GF-D8 (cell line): ENCODE results near the gene CD247.

Experiments used
- DNase-seq: peaks from one replicate; lab custom pipeline; 2025; lab: John Stamatoyannopoulos, UW

The CD247 gene

GRCh38 chr1:167460836-167461235, 57.5 kb downstream of the CD247 start:
- DNase-seq = no peak

DNA sequence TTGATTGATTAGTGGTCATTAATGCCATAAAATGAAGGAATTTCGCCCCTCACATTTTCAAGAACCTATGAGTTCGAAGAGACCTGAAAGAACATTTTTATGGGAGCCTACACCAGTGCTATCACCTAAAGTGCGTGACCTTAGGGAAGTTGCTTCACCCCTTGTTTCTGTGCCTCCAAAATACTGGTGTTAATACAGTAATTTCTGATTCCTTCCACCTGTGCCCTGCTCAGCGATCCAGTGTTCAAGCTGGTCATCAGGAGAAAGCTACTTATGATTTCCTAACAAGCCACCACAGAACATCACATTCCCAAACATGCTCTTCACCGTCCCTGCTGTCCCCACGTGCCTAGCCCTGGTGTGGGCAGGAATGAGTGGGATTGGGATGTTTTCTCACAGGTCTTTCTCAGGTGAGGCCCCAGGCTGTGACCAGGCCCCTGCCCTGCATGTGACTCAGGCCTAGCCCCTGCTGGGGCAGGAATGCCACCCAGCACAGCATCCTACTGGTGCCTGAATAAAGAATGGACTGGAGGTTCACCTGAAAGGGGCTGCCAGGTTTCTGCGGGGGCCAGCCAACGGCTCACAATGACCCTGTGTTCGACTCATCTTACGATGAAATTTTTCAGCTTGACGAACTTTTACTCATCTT, 60.3 kb downstream of the CD247 start:
- DNase-seq = no peak

GRCh38 chr1:167456926-167457325, 61.4 kb downstream of the CD247 start:
- DNase-seq = no peak

- no peak for DNase-seq
These were observed 61.8 kb downstream of the CD247 start for GRCh38 chr1:167456524-167456923.

DNA sequence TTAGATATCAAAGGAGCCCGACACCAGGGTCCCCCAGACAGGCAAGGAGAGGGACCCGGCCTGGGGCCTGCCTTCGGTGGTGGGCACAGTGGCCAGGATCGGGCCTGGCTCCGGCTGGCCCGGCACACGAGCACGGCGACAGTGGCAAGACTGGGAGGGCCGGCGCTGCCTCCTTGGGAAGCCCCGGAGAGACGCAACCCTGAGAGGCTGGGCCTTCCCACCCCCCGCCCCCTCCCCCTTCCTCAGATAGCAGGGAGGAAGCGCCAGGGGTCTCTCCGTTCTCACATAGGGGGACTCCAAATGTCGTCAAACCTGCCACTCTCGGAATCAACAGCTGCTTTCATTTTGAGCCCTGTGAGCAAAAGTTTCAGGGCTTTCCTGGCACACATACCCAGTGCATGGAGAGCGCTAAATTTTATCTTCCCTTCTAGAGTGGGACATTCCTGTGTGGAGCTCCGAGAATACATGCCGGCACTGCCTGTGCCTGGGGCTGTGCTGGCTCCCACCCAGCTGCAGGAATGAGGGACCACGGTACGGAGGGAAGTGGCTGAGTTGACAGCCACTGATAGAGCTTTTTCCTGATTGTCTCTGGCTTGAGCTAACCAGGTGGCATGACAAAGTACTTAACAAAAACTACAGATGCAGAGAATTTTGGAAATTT, 62.4 kb downstream of the CD247 start:
- no peak for DNase-seq

GRCh38 chr1:167454894-167455785, 63.2 kb downstream of the CD247 start:
- no peak for DNase-seq

- no peak for DNase-seq
These were observed 63.9 kb downstream of the CD247 start for GRCh38 chr1:167454304-167454893.

- no peak for DNase-seq
These were observed 65.2 kb downstream of the CD247 start for GRCh38 chr1:167453123-167453522.

DNA sequence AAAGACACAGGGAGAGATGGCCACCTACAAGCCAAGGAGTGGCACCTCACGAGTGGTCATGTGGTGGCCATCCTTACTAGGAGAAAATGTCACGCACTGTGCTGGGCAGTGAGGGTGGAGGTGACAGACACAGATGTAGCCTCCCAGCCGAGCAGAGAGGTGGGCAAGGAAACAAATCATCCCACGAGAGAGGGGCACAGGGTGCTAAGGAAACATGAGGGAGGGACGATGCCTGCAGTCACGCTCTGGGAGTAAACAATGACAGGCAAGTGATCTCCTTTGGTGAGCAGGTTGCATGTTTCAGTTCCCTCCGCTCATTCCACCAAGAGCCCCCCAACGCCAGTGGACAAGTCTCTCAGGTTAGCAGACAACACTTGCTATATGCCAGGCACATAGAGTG, 65.8 kb downstream of the CD247 start:
- no peak for DNase-seq

DNA sequence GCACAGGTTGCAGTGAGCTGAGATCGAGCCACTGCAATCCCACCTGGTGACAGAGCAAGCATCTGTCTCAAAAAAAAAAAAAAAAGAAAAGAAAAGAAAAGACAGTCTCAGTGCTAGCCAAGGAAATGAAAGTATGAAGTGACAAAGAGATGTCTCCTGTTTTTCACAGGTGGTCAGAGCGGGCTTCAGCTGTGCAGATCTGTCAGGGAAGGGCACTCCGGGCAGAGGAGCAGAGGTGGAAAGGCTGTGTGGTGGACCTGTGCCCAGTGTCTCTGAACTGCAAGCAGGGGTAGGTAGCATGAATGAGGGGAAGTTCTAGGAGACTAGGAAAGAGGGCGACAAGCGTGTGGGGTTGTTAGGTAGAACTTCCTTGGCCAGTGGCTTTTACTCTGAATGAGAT, 67.5 kb downstream of the CD247 start:
- no peak for DNase-seq

- peak; percentile 46 for DNase-seq
These were observed 70.7 kb downstream of the CD247 start for GRCh38 chr1:167447521-167448136.

DNA sequence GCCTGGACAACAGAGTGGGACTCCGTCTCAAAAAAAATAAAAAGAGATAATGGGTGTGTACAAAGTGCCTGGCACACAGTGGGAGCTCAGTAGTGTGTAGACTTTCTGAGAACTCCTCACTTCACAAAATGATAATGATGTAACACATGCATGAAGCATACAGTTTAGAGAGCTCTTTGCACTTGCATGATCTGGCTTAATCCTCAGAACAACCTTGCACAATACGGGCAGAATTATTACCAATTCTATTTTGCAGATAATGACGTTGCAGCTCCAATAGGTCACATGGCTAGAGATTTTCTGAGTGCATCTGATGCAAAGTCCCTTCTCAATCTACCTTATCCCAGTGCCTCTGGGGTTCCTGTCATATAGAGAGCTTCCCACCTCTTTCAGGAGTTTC, 71.4 kb downstream of the CD247 start:
- DNase-seq = no peak

GRCh38 chr1:167443757-167444156, 74.6 kb downstream of the CD247 start:
- DNase-seq = no peak

- no peak for DNase-seq
These were observed 75.3 kb downstream of the CD247 start for GRCh38 chr1:167442854-167443565.

DNA sequence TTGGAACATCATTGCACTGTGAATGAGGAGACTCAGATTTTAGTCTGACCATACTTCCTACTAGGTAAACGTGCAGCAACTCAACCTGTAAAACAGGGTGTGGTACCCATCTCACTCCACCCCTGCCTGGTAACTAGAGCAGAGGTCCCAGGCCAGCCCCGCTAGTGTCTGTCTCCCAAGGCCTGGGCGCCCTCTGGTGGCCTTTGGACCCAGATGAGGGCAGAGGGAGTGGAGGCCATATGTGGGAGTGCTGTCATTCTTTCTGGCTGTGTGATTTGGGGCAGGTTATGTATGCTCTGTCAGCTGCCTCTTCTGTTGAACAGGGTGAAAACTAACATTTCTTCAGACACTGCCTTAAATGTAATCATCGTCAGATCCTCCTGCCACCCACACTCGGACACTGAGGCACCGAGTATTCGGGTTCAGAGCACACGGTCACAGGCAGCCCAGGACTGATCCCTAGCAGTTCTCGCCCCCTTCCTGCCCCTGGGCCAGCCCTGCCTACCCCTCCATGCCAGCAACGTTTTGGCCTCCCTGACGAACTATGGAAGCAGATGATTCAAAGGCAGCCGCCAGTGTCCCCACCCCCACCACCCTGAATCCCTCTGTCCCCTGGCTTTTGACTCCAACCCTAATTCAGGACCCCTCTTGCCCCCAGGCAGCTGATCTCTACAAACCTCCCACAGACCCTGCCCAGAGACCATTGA, 76.0 kb downstream of the CD247 start:
- DNase-seq = peak; percentile 14

DNA sequence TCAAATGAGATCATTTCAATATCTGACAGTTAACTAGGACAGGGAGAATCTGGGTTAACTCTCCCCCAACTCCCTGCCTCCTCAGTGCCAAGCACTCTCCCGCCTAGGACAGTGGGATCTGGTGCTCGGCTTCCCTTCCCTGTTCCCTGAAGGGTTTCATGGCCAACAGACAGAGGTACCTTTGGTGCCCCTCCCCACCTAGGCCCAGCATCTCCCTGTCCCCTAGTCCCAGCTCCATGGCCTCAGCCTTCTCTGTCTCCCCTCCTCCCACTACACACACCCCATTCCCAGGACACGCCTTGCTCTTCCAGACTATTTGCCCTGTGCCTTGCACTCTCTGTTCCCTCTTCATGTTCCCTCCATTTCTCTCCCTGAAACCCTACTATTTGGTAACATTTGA, 77.1 kb downstream of the CD247 start:
- no peak for DNase-seq

DNA sequence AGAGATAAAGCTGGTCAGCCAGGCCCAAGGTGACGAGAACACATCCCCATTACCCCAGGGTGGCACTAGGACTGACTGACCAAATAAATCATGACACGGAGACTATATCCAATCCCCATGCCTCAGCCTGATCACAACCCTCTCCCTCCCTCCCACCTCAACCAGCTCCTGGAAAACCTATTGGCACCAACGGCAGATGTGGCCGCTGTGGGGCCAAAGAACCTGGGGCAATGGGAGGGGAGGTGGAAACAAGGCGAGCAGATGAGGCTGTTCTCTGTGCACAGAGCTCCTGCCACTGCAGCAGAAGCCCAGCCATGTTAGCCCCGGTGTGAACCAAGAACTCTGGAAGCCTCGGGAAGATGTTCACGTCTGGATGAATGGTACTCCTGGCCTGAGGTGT, 77.6 kb downstream of the CD247 start:
- no peak for DNase-seq

DNA sequence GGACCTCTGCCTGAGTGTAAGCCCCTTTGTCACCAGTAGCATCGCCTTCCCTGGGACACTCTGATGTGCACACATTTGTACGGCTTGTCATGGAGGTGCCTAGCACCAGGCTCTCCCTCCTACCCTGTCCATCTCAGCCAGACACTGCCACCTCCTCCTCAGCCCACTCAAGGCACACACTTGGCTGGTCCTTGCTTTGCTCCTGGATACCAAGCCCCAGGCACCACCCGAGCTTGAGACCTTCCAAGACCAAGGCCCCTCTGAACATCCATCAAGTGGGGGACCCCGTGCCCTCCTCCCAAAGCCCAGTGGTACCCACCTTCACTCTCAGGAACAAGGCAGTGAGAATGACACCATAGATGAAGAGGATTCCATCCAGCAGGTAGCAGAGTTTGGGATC, 78.0 kb downstream of the CD247 start:
- no peak for DNase-seq

- no peak for DNase-seq
These were observed 78.9 kb downstream of the CD247 start for GRCh38 chr1:167439301-167439988.
